ENCODE results near the gene KDF1. TPM values are rescaled to one million over a fixed set of nuclear protein-coding genes. Genes with fewer than 3 reads are reported as not detected.

Gene KDF1
- total and polyA plus RNA-seq, 2 of the 13 experiments (the other 11 are each of a cell fraction or from before 2014, with no cell fraction given) = 1.9 to 4.9 TPM

DNA sequence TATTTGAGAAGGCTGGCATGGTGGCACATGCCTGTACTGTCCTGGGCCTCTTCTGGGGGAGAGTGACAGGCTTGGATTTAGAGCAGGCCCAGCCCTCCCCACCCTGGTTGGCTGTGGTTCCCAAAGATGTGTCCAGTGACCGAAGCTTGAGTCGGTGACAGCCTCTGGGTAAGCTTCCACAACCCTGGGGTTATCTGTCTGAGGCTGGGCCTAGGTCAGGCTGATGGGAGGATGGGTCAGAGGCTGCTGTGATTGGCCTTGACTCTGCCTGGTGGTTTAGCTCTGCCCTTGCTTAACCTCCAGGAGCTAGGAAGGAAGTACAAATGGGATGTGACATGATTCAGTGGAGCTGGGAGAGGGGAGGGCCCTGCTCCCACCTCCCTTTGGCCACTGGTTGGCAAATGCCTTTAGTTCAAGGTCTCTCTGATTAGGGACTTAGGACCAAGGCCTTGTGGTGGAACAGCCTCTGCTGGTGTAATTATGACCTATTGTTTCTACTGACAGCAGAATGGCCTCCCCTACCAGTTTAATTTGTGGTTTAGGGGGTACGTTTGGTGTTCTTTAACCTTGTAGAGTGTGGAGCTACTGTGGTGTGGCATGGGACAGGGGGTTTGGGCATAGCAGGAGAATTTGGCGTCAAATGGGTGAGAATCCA is 22.1 kb downstream of the KDF1 start (continued):
- TF ChIP-seq, protein P1, sequence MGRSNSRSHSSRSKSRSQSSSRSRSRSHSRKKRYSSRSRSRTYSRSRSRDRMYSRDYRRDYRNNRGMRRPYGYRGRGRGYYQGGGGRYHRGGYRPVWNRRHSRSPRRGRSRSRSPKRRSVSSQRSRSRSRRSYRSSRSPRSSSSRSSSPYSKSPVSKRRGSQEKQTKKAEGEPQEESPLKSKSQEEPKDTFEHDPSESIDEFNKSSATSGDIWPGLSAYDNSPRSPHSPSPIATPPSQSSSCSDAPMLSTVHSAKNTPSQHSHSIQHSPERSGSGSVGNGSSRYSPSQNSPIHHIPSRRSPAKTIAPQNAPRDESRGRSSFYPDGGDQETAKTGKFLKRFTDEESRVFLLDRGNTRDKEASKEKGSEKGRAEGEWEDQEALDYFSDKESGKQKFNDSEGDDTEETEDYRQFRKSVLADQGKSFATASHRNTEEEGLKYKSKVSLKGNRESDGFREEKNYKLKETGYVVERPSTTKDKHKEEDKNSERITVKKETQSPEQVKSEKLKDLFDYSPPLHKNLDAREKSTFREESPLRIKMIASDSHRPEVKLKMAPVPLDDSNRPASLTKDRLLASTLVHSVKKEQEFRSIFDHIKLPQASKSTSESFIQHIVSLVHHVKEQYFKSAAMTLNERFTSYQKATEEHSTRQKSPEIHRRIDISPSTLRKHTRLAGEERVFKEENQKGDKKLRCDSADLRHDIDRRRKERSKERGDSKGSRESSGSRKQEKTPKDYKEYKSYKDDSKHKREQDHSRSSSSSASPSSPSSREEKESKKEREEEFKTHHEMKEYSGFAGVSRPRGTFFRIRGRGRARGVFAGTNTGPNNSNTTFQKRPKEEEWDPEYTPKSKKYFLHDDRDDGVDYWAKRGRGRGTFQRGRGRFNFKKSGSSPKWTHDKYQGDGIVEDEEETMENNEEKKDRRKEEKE (IDR thresholded peaks at IDR 0.05) = no peak
- TF ChIP-seq KDM2A (CRISPR knock-in tag; IDR thresholded peaks at IDR 0.05; ENCODE audit: borderline replicate concordance, low read depth) (no peak; the same call in 1 of the 2 replicates), FOSL2 (CRISPR knock-in tag; IDR thresholded peaks at IDR 0.05) (peak; percentile 89), REL (CRISPR knock-in tag; conservative IDR thresholded peaks at IDR 0.05) (no peak), NR2F1 (CRISPR knock-in tag; IDR thresholded peaks at IDR 0.05) (peak; percentile 87 to 90), ZNF672 (CRISPR knock-in tag; IDR thresholded peaks at IDR 0.05) (no peak), ZBTB8A (CRISPR knock-in tag; IDR thresholded peaks at IDR 0.05; ENCODE audit: borderline replicate concordance, low read depth) (no peak), SNRNP70 (IDR thresholded peaks at IDR 0.05; ENCODE audit: low read depth, low read length) (no peak), ZNF569 (CRISPR knock-in tag; IDR thresholded peaks at IDR 0.05; ENCODE audit: borderline replicate concordance) (no peak), ZBTB38 (CRISPR knock-in tag; IDR thresholded peaks at IDR 0.05) (peak; percentile 80; the same call in 1 of the 2 replicates), ZNF230 (CRISPR knock-in tag; IDR thresholded peaks at IDR 0.05) (no peak), PRPF4 (IDR thresholded peaks at IDR 0.05; ENCODE audit: low read depth, low read length, poor library complexity, severe bottlenecking) (no peak), ZNF101 (CRISPR knock-in tag; IDR thresholded peaks at IDR 0.05; ENCODE audit: borderline replicate concordance, low read depth) (no peak), ATF7-NPFF (CRISPR knock-in tag; IDR thresholded peaks at IDR 0.05; ENCODE audit: low read depth) (peak; percentile 75), ARID2 (CRISPR knock-in tag; IDR thresholded peaks at IDR 0.05; ENCODE audit: borderline replicate concordance) (no peak), GATAD1 (CRISPR knock-in tag; IDR thresholded peaks at IDR 0.05) (peak; percentile 65; the same call in 1 of the 2 replicates), ISX (CRISPR knock-in tag; conservative IDR thresholded peaks at IDR 0.05) (no peak), ZFP41 (CRISPR knock-in tag; IDR thresholded peaks at IDR 0.05; ENCODE audit: borderline replicate concordance) (no peak), MTF1 (CRISPR knock-in tag; IDR thresholded peaks at IDR 0.05) (no peak), ZNF354B (CRISPR knock-in tag; IDR thresholded peaks at IDR 0.05) (no peak), ZSCAN20 (CRISPR knock-in tag; IDR thresholded peaks at IDR 0.05; ENCODE audit: borderline replicate concordance) (no peak)
- TF ChIP-seq, protein P2, sequence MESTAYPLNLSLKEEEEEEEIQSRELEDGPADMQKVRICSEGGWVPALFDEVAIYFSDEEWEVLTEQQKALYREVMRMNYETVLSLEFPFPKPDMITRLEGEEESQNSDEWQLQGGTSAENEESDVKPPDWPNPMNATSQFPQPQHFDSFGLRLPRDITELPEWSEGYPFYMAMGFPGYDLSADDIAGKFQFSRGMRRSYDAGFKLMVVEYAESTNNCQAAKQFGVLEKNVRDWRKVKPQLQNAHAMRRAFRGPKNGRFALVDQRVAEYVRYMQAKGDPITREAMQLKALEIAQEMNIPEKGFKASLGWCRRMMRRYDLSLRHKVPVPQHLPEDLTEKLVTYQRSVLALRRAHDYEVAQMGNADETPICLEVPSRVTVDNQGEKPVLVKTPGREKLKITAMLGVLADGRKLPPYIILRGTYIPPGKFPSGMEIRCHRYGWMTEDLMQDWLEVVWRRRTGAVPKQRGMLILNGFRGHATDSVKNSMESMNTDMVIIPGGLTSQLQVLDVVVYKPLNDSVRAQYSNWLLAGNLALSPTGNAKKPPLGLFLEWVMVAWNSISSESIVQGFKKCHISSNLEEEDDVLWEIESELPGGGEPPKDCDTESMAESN (CRISPR knock-in tag; conservative IDR thresholded peaks at IDR 0.05) = peak; percentile 56; the same call in 1 of the 2 replicates
- TF ChIP-seq, protein P3, sequence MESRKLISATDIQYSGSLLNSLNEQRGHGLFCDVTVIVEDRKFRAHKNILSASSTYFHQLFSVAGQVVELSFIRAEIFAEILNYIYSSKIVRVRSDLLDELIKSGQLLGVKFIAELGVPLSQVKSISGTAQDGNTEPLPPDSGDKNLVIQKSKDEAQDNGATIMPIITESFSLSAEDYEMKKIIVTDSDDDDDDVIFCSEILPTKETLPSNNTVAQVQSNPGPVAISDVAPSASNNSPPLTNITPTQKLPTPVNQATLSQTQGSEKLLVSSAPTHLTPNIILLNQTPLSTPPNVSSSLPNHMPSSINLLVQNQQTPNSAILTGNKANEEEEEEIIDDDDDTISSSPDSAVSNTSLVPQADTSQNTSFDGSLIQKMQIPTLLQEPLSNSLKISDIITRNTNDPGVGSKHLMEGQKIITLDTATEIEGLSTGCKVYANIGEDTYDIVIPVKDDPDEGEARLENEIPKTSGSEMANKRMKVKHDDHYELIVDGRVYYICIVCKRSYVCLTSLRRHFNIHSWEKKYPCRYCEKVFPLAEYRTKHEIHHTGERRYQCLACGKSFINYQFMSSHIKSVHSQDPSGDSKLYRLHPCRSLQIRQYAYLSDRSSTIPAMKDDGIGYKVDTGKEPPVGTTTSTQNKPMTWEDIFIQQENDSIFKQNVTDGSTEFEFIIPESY (CRISPR knock-in tag; IDR thresholded peaks at IDR 0.05) = no peak
- TF ChIP-seq, protein P4, sequence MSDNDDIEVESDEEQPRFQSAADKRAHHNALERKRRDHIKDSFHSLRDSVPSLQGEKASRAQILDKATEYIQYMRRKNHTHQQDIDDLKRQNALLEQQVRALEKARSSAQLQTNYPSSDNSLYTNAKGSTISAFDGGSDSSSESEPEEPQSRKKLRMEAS (IDR thresholded peaks at IDR 0.05) = peak; percentile 40
